Measurements from ENCODE around the gene STARD13. TPM values are rescaled to one million over a fixed set of nuclear protein-coding genes. Genes with fewer than 3 reads are reported as not detected.

Gene STARD13
- total and polyA plus RNA-seq, 9 donors = 7.2 to 31.5 (median 14.0) TPM

DNA sequence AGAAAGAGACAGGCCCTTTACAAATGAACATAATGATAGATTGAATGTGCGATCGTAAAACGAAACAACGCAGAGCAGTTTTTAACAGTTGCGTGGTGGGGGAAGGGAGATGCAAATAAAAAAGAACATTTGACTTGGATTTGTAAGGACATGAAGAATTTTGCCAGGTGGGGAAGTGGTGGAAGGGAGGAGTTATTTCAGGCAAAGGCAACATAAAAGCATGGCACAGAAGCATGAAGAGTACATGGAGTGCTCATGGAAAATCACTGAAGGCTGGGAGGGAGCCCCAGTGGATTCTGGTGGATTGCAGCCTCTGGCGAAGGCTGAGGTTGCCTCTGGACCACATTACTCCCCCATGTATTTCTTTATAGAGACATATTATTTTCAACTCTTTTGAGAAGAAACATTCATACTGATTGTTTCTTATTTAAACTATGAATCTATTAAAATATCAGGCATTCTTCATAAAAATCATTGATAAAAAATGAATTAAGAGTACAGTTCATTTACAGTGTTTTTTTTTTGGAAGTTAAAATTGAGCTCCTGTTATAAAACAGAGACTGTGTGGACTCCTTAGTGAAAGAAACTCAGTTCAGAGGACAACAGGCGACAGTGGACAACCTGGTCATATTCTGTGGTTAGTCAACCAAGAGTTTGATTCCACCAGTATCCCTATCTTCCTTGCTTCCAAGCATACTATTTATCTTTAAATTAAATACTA lies 57.5 kb downstream of the STARD13 start:
- H3K4me3 ChIP-seq = no peak overlapping the region
- intact Hi-C loops (cut with DNase I) = loop anchor here in 2 of 4 donors (5.0 to 10.0 kb wide), 2 partner anchors 314 to 497 kb away; no protein-coding TSS in a partner anchor
- no peak for DNase-seq
- H3K27me3 ChIP-seq = no peaks in the 10 kb centered on the region
- no peaks in the 10 kb centered on the region for H3K36me3 ChIP-seq
- no peak overlapping the region for H3K27ac ChIP-seq
- H3K4me1 ChIP-seq (ENCODE audit: insufficient read depth) = peaks cover 7% of the 10 kb centered on the region
- TF ChIP-seq, protein P1, sequence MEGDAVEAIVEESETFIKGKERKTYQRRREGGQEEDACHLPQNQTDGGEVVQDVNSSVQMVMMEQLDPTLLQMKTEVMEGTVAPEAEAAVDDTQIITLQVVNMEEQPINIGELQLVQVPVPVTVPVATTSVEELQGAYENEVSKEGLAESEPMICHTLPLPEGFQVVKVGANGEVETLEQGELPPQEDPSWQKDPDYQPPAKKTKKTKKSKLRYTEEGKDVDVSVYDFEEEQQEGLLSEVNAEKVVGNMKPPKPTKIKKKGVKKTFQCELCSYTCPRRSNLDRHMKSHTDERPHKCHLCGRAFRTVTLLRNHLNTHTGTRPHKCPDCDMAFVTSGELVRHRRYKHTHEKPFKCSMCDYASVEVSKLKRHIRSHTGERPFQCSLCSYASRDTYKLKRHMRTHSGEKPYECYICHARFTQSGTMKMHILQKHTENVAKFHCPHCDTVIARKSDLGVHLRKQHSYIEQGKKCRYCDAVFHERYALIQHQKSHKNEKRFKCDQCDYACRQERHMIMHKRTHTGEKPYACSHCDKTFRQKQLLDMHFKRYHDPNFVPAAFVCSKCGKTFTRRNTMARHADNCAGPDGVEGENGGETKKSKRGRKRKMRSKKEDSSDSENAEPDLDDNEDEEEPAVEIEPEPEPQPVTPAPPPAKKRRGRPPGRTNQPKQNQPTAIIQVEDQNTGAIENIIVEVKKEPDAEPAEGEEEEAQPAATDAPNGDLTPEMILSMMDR (IDR thresholded peaks at IDR 0.05) = no peak
- TF ChIP-seq EP300 (IDR thresholded peaks at IDR 0.05) = no peak
- TF ChIP-seq POLR2A (IDR thresholded peaks at IDR 0.05) = no peak
- H3K9me3 ChIP-seq = no peaks in the 10 kb centered on the region
- WGBS, 3 donors = 89 to 93% (median 92%) methylated on average over 7 of the region's 7 CpGs

DNA sequence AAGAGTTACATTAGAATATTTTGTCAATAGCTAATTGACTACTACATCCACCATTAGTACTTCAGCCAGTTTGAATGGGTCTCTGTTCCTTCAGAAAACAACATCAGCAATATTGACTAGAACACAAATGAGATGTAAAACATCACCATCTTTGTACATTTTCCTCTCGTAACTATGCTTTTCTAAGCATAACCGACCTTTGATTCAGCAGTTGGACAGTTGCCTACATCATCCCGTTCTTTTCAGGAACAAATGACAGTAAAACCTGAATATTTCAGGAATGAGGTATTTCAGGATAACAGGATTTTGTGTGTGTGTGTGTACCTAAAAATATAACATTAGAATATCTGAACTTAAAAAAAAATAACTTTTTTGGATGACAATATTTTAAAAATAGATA lies 60.9 kb downstream of the STARD13 start:
- no peak overlapping the region for H3K4me3 ChIP-seq
- TF ChIP-seq EP300 (IDR thresholded peaks at IDR 0.05) (no peak), POLR2A (IDR thresholded peaks at IDR 0.05) (no peak)
- TF ChIP-seq, protein P1 (IDR thresholded peaks at IDR 0.05) = no peak
- no peak for DNase-seq
- 49 to 61% (median 54%) methylated on average over 3 of the region's 3 CpGs for WGBS, 3 donors
- H3K9me3 ChIP-seq = no peaks in the 10 kb centered on the region
- no peak overlapping the region for H3K27ac ChIP-seq
- no peaks in the 10 kb centered on the region for H3K27me3 ChIP-seq
- intact Hi-C loops (cut with DNase I) = loop anchor here in 2 of 4 donors (5.0 to 10.0 kb wide), 2 partner anchors 318 to 500 kb away; no protein-coding TSS in a partner anchor
- no peaks in the 10 kb centered on the region for H3K36me3 ChIP-seq
- peaks cover 5% of the 10 kb centered on the region for H3K4me1 ChIP-seq (ENCODE audit: insufficient read depth)

DNA sequence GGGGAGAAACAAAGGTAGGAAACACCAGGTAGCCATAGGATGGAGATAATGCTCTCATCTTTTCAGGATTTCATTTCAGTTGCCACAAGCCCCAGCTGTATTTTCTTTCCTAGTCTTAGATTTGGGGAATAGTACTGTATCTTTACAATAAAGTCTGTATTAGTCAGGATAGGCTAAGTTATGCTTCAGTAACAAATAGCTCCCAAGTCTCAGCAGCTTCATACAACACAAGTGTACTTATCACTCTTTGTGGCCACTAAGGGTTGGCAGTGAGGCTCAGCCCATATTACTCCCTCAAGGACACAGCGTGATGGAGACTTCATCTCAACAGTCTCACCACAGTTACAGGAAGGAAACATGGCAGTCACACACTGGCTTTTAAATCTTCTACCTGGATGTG lies 61.4 kb downstream of the STARD13 start:
- DNase-seq = no peak
- Histone ChIP-seq H3K27me3 (no peaks in the 10 kb centered on the region), H3K27ac (no peak overlapping the region), H3K9me3 (no peaks in the 10 kb centered on the region), H3K4me3 (no peak overlapping the region), H3K36me3 (no peaks in the 10 kb centered on the region), H3K4me1 (ENCODE audit: insufficient read depth) (peaks cover 4% of the 10 kb centered on the region)
- intact Hi-C loops (cut with DNase I) = loop anchor here in 1 of 4 donors (10.0 kb wide), 1 partner anchor 501 kb away; no protein-coding TSS in a partner anchor
- WGBS, 3 donors = 90 to 100% (median 94%) methylated on average over 1 of the region's 1 CpG
- TF ChIP-seq EP300 (IDR thresholded peaks at IDR 0.05) (no peak), POLR2A (IDR thresholded peaks at IDR 0.05) (no peak)
- TF ChIP-seq, protein P1 (IDR thresholded peaks at IDR 0.05) = no peak

GRCh38 chr13:33219926-33220325 lies 65.6 kb downstream of the STARD13 start:
- H3K9me3 ChIP-seq = no peaks in the 10 kb centered on the region
- no peak overlapping the region for H3K27ac ChIP-seq
- no peak for DNase-seq
- TF ChIP-seq EP300 (IDR thresholded peaks at IDR 0.05) = no peak
- TF ChIP-seq, protein P1 (IDR thresholded peaks at IDR 0.05) = no peak
- no peak for TF ChIP-seq POLR2A (IDR thresholded peaks at IDR 0.05)
- H3K27me3 ChIP-seq = no peaks in the 10 kb centered on the region
- no peak overlapping the region for H3K4me3 ChIP-seq
- peaks cover 4% of the 10 kb centered on the region for H3K4me1 ChIP-seq (ENCODE audit: insufficient read depth)
- no peaks in the 10 kb centered on the region for H3K36me3 ChIP-seq
- intact Hi-C loops (cut with DNase I) = loop anchor here in 1 of 4 donors (10.0 kb wide), 1 partner anchor 505 kb away; no protein-coding TSS in a partner anchor
- 77 to 90% (median 85%) methylated on average over 1 of the region's 1 CpG for WGBS, 3 donors
